Immature natural killer cell (primary cell): Measurements from ENCODE around the gene SMIM38. TPM values are rescaled to one million over a fixed set of nuclear protein-coding genes. Genes with fewer than 3 reads are reported as not detected.
A peak's percentile ranks its signal among the peaks of the same experiment; 100 is the strongest.

Experiments used
- DNase-seq, 3 donors: peaks; one replicate each; pipeline ENCODE4 v3.0.0; 2022; ENCODE audit warnings: mixed read lengths in 1 of 3
- H3K27ac Mint-ChIP-seq, 6 donors: one replicate each; pipeline ENCODE4 v1.8.0; 2020; ENCODE audit warnings: mixed read lengths in 6 of 6, mild to moderate bottlenecking in 5 of 6, inconsistent platforms in 4 of 6, moderate library complexity in 3 of 6
- H3K27me3 Mint-ChIP-seq, 3 donors: one replicate each; pipeline ENCODE4 v1.8.0; 2020 to 2021; ENCODE audit warnings: low read depth in 3 of 3, mild to moderate bottlenecking in 3 of 3, mixed read lengths in 3 of 3, moderate library complexity in 3 of 3, inconsistent platforms in 1 of 3
- H3K36me3 Mint-ChIP-seq, 3 donors: one replicate each; pipeline ENCODE4 v1.8.0; 2020; ENCODE audit warnings: mixed read lengths in 3 of 3, inconsistent platforms in 2 of 3, mild to moderate bottlenecking in 2 of 3
- H3K4me1 Mint-ChIP-seq, 2 donors: one replicate each; pipeline ENCODE4 v1.8.0; 2020; ENCODE audit warnings: inconsistent platforms in 2 of 2, mild to moderate bottlenecking in 2 of 2, mixed read lengths in 2 of 2, moderate library complexity in 1 of 2
- H3K4me3 Mint-ChIP-seq, 5 donors: one replicate each; pipeline ENCODE4 v1.8.0; 2020; ENCODE audit warnings: mild to moderate bottlenecking in 5 of 5, mixed read lengths in 5 of 5, inconsistent platforms in 3 of 5, moderate library complexity in 3 of 5
- H3K9me3 Mint-ChIP-seq, 6 donors: one replicate each; pipeline ENCODE4 v1.8.0; 2020; ENCODE audit warnings: mild to moderate bottlenecking in 6 of 6, mixed read lengths in 6 of 6, inconsistent platforms in 4 of 6, moderate library complexity in 3 of 6
- polyA plus RNA-seq, 3 donors: library from polyadenylated mRNA; unstranded; fragments of 300-500 nt; fragmentation: Illumina TruSeq; gene quantifications; one replicate each; pipeline ENCODE4 v1.2.3, GENCODE V29; 2021

The SMIM38 gene
- polyA plus RNA-seq, 3 donors from 2014 or later = not detected

DNA sequence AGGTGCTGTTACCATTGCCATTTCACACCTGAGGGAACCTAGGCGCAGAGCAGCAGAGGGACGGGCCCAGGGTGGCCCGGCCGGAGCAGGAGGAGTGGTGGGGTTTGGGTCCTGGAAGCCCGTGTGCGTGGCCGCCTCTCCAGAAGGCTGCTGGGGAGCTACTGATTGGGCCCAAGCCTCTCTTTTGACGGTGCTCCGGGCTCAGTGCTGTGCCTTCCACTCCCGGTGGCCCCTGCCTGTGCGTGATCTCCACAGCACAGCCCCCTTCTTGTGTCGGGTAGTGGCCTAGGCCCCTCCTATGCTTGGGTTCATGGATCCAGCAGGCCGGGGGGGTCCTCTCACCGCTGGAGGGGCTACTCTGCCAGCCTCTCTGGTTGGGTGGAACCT, 41.0 kb downstream of the SMIM38 start:
- H3K27ac Mint-ChIP-seq = no peak overlapping the region

GRCh38 chr11:69198891-69199582, 43.3 kb downstream of the SMIM38 start:
- peak overlapping the region in 1 of 6 donors; percentile 32 for H3K27ac Mint-ChIP-seq

More for the DNA sequence above, 41.0 kb downstream of the SMIM38 start:
- Mint-ChIP-seq H3K4me3 (no peak overlapping the region), H3K27me3 (peaks cover 0 to 3% (median 2%) of the 10 kb centered on the region in 3 donors), H3K4me1 (no peaks in the 10 kb centered on the region), H3K9me3 (peaks cover 0 to 3% (median 0%) of the 10 kb centered on the region in 6 donors), H3K36me3 (no peaks in the 10 kb centered on the region)
- DNase-seq = no peak

DNA sequence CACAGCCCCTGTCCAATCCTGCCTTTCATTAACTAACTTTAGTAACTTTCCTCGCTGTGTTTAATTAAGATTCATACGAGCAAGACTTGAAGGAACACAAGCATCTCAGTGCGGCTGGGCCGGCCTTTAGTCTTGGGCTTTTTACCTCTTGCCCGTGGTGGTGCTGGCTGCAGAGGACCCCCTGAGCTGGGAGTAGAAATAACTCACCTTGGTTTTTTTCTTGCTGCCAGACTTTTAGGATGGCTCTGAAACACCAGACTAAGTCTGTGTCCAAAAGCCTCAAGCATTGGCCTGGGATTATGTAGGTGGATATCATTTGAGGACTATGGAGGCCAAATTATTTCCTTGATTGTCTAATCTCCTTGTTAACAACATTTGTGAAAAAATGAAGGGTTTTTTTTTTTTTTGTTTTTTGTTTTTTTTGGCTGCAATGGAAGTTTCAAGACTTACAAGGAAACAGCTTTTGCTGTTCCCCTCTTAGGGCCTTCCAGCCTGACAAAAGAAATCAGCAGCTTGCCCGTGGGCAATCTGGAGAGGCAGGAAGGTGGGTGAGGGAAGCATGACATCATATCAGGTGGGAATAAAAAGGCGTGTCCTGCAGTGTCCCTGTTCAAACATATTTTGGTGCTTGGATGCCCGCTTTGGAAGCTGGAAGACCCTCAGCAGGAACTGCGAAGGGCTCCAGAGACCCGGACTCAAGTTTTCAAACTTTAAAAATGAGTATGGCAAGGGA, 44.0 kb downstream of the SMIM38 start:
- Mint-ChIP-seq H3K27ac (no peak overlapping the region), H3K4me3 (no peak overlapping the region), H3K36me3 (no peaks in the 10 kb centered on the region), H3K27me3 (peaks cover 0 to 3% (median 0%) of the 10 kb centered on the region in 3 donors), H3K9me3 (no peaks in the 10 kb centered on the region), H3K4me1 (no peaks in the 10 kb centered on the region)
- no peak for DNase-seq

More at GRCh38 chr11:69198891-69199582, 43.3 kb downstream of the SMIM38 start:
- peaks cover 0 to 3% (median 0%) of the 10 kb centered on the region in 6 donors for H3K9me3 Mint-ChIP-seq
- no peak for DNase-seq
- H3K4me3 Mint-ChIP-seq = no peak overlapping the region
- H3K4me1 Mint-ChIP-seq = no peaks in the 10 kb centered on the region
- no peaks in the 10 kb centered on the region for H3K36me3 Mint-ChIP-seq
- H3K27me3 Mint-ChIP-seq = peaks cover 0 to 3% (median 0%) of the 10 kb centered on the region in 3 donors

GRCh38 chr11:69200331-69201065, 44.8 kb downstream of the SMIM38 start:
- H3K4me1 Mint-ChIP-seq = no peaks in the 10 kb centered on the region
- no peak overlapping the region for H3K4me3 Mint-ChIP-seq
- H3K36me3 Mint-ChIP-seq = no peaks in the 10 kb centered on the region
- H3K9me3 Mint-ChIP-seq = no peaks in the 10 kb centered on the region
- H3K27me3 Mint-ChIP-seq = peaks cover 0 to under 1% (median 0%) of the 10 kb centered on the region in 3 donors
- DNase-seq = no peak
- no peak overlapping the region for H3K27ac Mint-ChIP-seq

- no peaks in the 10 kb centered on the region for H3K27me3 Mint-ChIP-seq
- H3K4me1 Mint-ChIP-seq = no peaks in the 10 kb centered on the region
- no peak overlapping the region for H3K27ac Mint-ChIP-seq
- no peak for DNase-seq
- no peaks in the 10 kb centered on the region for H3K36me3 Mint-ChIP-seq
- H3K9me3 Mint-ChIP-seq = no peaks in the 10 kb centered on the region
- no peak overlapping the region for H3K4me3 Mint-ChIP-seq
Measured at GRCh38 chr11:69201066-69201365, 45.3 kb downstream of the SMIM38 start.

DNA sequence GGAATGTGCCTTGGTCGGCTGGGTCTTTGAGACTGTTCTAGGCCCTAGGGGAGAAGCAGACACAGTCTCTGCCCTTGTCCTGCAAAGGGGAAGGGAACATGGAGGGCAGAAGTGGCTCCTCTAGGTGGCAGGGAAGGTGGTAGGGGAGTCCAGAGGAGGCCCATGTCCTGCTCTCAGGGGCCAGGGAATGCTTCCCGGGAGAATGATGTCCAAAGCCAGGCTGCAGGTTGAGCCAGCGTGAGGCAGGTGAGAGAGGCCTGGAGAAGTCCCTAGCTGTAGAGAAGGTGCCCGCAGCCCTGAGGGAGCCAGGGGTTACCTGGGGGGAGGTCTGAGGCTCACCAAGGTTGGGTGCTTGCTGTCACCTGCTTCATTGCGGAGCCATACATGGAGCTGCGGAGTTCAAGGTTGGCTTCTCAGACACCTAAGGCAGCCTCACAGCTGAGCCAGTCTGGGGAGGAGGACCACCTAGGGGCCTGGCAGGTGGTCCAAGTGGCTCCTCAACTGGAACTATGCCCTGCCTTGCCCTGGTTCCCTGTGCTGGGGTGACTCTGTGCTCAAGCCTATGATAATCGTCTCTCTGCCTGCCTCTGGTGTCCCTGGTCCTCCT, 46.1 kb downstream of the SMIM38 start:
- Mint-ChIP-seq H3K4me1 (no peaks in the 10 kb centered on the region), H3K4me3 (no peak overlapping the region), H3K27ac (no peak overlapping the region), H3K9me3 (no peaks in the 10 kb centered on the region), H3K36me3 (no peaks in the 10 kb centered on the region), H3K27me3 (no peaks in the 10 kb centered on the region)
- no peak for DNase-seq

DNA sequence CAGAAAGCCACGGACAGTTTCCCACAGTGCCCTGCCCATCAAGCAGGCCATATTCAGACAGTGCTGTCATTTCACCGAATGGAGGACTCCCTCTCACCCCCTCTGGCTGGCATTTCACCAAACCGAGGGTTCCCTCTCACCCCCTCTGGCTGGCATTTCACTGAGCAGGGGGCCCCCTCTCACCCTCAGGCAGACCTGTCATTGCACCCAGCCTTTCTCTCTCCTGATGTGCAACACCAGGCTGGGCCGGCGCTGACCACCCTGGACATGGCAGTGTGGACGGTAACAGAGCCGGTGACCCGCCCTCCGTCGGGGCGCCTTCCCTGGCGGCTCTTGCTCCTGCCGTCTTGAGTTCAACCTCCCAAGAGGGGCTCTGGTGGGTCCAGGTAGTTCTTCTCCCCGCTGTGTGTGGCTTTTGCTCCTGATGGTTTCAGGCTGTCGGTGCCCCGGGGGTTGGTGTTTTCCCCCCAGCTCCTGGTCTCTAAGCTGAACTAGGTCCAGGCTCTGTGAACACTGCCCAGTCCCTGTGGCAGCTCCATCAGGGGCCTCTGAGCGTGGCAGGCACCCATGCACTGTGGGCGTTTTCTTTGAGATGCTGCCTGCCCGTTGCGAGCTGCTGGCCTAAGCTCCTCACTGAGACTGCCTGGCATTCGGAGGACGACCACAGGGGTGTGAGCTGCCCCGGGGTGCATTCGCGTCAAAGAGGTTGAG, 46.9 kb downstream of the SMIM38 start:
- no peaks in the 10 kb centered on the region for H3K9me3 Mint-ChIP-seq
- DNase-seq = no peak
- H3K27ac Mint-ChIP-seq = no peak overlapping the region
- no peaks in the 10 kb centered on the region for H3K4me1 Mint-ChIP-seq
- no peaks in the 10 kb centered on the region for H3K36me3 Mint-ChIP-seq
- no peak overlapping the region for H3K4me3 Mint-ChIP-seq
- H3K27me3 Mint-ChIP-seq = no peaks in the 10 kb centered on the region

DNA sequence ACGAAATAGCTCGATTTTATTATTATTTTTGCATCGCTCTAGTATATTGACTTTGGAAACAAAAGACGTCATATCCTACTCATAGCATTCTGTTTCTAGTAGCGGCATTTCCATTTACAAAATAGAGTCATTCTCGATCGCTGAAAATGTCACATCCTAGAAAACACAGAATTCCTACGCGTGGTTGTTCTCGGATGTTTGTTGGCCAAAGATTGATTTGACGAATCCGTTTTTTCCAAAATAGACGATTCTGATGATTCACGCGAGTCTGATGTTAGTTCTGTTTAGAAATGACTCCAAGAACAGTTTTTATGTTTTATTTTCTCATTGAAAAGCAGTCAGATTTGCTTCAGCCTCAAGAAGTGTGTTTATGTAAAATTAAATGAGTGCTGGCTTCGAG, 47.6 kb downstream of the SMIM38 start:
- Mint-ChIP-seq H3K27me3 (no peaks in the 10 kb centered on the region), H3K4me3 (no peak overlapping the region), H3K27ac (no peak overlapping the region), H3K4me1 (no peaks in the 10 kb centered on the region), H3K9me3 (no peaks in the 10 kb centered on the region), H3K36me3 (no peaks in the 10 kb centered on the region)
- no peak for DNase-seq

DNA sequence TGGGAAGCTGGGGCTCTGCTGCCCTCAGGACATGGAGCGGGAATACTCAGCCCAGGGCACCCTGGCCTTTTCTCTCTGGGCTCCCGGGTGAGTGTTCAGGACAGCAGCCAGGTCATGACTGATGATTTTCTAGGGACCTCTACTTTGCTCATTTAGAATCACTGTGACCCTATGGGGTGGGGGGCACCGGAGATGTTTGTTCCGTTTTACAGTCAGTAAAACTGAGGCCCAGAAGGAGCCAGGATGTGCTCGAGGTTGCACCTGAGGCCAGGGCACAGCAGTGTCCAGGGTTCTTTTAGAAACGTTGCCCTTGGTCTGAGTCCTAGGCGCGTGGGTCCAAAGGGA, 48.1 kb downstream of the SMIM38 start:
- no peaks in the 10 kb centered on the region for H3K9me3 Mint-ChIP-seq
- H3K4me3 Mint-ChIP-seq = no peak overlapping the region
- H3K36me3 Mint-ChIP-seq = no peaks in the 10 kb centered on the region
- no peak overlapping the region for H3K27ac Mint-ChIP-seq
- no peak for DNase-seq
- peaks cover 0 to 1% (median 0%) of the 10 kb centered on the region in 3 donors for H3K27me3 Mint-ChIP-seq
- H3K4me1 Mint-ChIP-seq = no peaks in the 10 kb centered on the region

DNA sequence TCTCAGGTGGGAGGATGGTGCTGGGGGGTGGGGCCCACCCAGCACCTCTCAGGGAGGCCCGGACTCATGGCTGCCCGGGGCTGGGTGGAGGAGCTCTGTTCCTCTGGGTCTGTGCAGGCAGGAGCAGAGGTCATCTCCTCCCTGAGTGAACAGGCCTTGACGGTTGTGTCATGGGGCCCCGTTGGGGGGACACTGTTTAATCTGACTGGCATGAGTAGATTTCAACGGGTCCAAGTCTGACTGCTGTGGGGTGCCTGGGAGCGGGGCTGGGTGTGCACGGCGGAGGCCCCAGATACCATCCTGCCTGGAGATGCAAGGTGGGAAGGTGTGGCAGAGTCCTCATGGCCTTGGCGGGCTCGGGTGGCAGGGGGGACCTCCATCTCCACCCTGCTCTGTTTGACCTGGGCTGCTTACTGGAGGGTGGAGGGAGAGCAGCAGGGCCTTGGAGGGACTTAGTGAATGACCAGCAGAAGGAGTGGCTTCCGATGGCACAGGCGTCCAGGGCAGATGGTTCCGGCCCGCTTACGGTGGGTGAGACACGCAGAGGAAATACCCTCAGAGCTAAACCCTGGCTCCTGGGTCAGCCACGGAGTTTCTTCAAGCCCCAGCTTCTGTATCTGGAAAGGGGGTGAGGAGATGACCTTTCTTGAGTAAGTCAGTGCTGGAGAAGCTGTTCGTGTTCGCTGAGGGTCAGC, 48.7 kb downstream of the SMIM38 start:
- DNase-seq = no peak
- Mint-ChIP-seq H3K27me3 (peaks cover 0 to 1% (median 0%) of the 10 kb centered on the region in 3 donors), H3K4me1 (no peaks in the 10 kb centered on the region), H3K27ac (no peak overlapping the region), H3K9me3 (no peaks in the 10 kb centered on the region), H3K4me3 (no peak overlapping the region), H3K36me3 (no peaks in the 10 kb centered on the region)

DNA sequence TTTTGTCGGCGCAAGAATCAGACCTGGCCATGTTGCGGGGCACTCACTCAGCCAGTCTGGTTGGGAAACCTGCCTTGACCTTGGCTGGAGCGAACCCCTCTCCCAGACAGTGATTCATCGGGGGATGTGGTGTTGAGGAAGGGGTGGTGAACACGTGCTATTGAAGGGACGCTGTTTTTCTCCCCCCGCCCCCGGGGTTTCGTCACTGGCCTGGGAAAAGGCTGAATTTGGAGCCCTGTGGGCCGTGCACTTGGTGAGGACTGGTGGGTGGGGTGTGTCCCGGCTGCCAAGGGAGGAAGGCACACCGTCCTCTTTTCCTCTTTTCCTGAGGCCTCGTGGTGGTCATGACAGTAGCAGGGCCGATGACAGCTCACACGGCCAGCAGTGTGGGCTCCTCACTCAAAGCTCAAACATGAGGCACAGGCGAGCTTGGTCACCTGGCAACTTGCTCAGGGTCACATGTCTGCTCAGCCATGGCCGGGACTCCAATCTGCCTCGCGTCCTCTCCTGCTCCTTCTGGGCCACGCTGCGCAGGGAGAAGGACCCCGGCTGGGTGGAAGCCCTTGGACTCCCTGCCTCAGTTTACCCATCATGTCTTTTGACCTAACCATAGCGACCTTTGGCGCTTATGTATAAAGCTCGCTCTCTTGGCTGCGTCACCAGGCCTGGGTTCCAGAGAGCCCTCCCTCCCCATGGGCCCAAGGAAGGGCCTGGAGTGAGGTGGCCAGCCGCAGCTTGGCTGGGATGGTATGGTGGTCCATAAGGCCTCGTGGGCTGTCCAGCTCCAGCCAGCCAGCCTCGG, 49.4 kb downstream of the SMIM38 start:
- Mint-ChIP-seq H3K4me1 (no peaks in the 10 kb centered on the region), H3K27ac (no peak overlapping the region), H3K9me3 (no peaks in the 10 kb centered on the region), H3K4me3 (no peak overlapping the region), H3K36me3 (no peaks in the 10 kb centered on the region), H3K27me3 (peaks cover 0 to 1% (median 0%) of the 10 kb centered on the region in 3 donors)
- no peak for DNase-seq
